ENCODE measurements around the gene FGF8.

- TF ChIP-seq CTCF (conservative IDR thresholded peaks at IDR 0.05 in 1 of 2, IDR thresholded peaks at IDR 0.05 in 1 of 2; ENCODE audit: low read depth in 1 of 2, low read length in 2 of 2) = no peak
- TF ChIP-seq EZH2 (IDR thresholded peaks at IDR 0.05; ENCODE audit: low read length, missing control alignments) = no peak
Measured at GRCh38 chr10:101725296-101726114, 50.4 kb downstream of the FGF8 start.

All from fibroblast of lung (primary cell).